Measurements from ENCODE around the gene C2CD2L.
"Not testable (repeated sequence)": the region's sequence is repeated elsewhere in the genome, so short reads cannot be mapped to it uniquely, and the experiment has no call there.

Gene C2CD2L

GRCh38 chr11:119106564-119107537 is at the start of gene C2CD2L:
TSS of gene C2CD2L (plus strand) at chr11:119107344. CDS start at chr11:119107742, 398 bp downstream.
- DNase-seq: peak; percentile 90

- DNase-seq: not testable (repeated sequence)
These were observed 48.0 kb upstream of the C2CD2L start for GRCh38 chr11:119059128-119059527.

- DNase-seq: no peak
These were observed 45.9 kb upstream of the C2CD2L start for GRCh38 chr11:119061256-119061655.

GRCh38 chr11:119062779-119063178 is 44.4 kb upstream of the C2CD2L start:
- DNase-seq: no peak

GRCh38 chr11:119065369-119065768 is 41.8 kb upstream of the C2CD2L start:
- peak; percentile 13 for DNase-seq

- DNase-seq: peak; percentile 97
These were observed 39.5 kb upstream of the C2CD2L start, which contains the start of gene VPS11 for GRCh38 chr11:119067371-119068222. TSS of gene VPS11 (plus strand) at chr11:119067818. CDS start at chr11:119067824, 6 bp downstream.

- no peak for DNase-seq
These were observed 29.3 kb upstream of the C2CD2L start for GRCh38 chr11:119077839-119078238.

GRCh38 chr11:119078675-119079420 is 28.3 kb upstream of the C2CD2L start:
- DNase-seq: no peak

- no peak for DNase-seq
These were observed 25.4 kb upstream of the C2CD2L start for GRCh38 chr11:119081682-119082260.

- DNase-seq: peak; percentile 83
These were observed 22.3 kb upstream of the C2CD2L start, which contains the start of gene HMBS for GRCh38 chr11:119084663-119085436. TSS of gene HMBS (plus strand) at chr11:119084881. CDS start at chr11:119085034, 153 bp downstream.

GRCh38 chr11:119085437-119085847 is 21.7 kb upstream of the C2CD2L start:
- DNase-seq: peak; percentile 37

GRCh38 chr11:119087123-119087522 is 20.0 kb upstream of the C2CD2L start:
- DNase-seq: no peak

GRCh38 chr11:119087747-119088241 is 19.4 kb upstream of the C2CD2L start:
- no peak for DNase-seq

- DNase-seq: no peak
These were observed 18.7 kb upstream of the C2CD2L start for GRCh38 chr11:119088406-119088805.

- DNase-seq: no peak
These were observed 17.8 kb upstream of the C2CD2L start for GRCh38 chr11:119089319-119089718.

- no peak for DNase-seq
These were observed 16.0 kb upstream of the C2CD2L start for GRCh38 chr11:119091178-119091577.

GRCh38 chr11:119091966-119092879 is 14.9 kb upstream of the C2CD2L start:
- DNase-seq: no peak

- DNase-seq: no peak
These were observed 14.0 kb upstream of the C2CD2L start for GRCh38 chr11:119092880-119093842.
